Kidney tubule cell (primary cell): Measurements from ENCODE around the gene SECISBP2L.
A peak's percentile ranks its signal among the peaks of the same experiment; 100 is the strongest.

ENCODE experiments used
- DNase-seq: peaks from one replicate; pipeline ENCODE4 v3.0.0-alpha.2; 2018; ENCODE audit warnings: low spot score

SECISBP2L gene

DNA sequence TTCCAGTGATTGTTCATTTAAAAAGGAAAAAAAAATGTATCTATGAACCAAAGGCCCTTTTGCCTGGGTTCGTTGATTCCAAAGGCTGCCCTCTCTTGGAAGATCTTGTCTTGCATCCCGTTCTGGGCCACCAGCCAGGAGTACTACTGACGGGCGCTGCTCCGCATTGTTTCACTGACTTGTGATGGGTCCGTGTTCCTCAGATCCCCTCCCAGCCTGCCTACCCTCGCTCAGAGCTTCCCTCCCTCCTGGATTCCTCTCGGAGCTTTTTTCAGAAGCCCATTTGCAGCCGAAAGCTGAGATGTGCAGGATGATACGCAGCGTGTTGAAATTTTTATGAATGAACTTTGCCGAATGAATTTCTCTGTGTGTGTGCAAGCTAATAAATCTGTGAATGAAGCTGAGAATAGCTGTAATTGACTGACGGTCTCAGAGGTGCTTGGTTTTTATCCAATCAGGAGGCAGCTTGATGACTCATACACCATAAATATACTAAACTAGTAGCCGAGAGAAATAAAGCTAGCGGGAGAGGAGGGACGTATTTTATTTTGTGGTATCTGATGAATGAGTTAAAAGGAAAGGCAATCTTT lies 82.6 kb downstream of the SECISBP2L start, which contains the start of gene SHC4:
Gene SHC4, minus strand, starts transcription at position 396 of the 590 bp plus-strand sequence. CDS start 904 bp downstream, outside the sequence.
- peak; percentile 84 for DNase-seq

GRCh38 chr15:48962662-48963523 lies 83.4 kb downstream of the SECISBP2L start:
- peak; percentile 42 for DNase-seq

GRCh38 chr15:48955967-48956366 lies 90.3 kb downstream of the SECISBP2L start:
- no peak for DNase-seq

- DNase-seq: no peak
These were observed 90.9 kb downstream of the SECISBP2L start for GRCh38 chr15:48955370-48955769.

GRCh38 chr15:48954538-48954937 lies 91.7 kb downstream of the SECISBP2L start:
- DNase-seq: peak; percentile 42

- DNase-seq: no peak
These were observed 99.4 kb downstream of the SECISBP2L start for GRCh38 chr15:48946840-48947187.

- peak; percentile 99 for DNase-seq
These were observed 100.0 kb downstream of the SECISBP2L start for GRCh38 chr15:48946074-48946839.

GRCh38 chr15:48945386-48945785 lies 100.9 kb downstream of the SECISBP2L start:
- DNase-seq: peak; percentile 73

GRCh38 chr15:48941904-48942303 lies 104.3 kb downstream of the SECISBP2L start:
- DNase-seq: no peak

DNA sequence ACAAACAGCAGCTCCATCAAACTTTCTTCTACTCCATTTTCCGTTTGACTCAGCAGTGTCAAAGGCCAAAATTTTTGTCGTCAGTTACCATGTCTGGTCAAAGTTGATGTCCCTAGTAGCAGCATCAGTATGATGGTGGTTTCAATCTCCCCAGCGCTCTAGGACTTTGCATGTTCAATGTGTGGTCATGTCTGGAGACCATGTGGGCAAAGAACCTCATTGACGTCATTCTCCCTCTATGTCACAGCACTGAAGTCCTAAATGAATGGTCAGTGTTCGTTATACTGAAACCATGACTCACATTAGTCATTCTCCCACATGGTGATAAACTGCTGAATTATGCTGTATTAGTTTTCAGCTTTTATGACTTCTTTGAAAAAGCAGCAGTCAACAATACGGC lies 105.7 kb downstream of the SECISBP2L start:
- peak; percentile 98 for DNase-seq

GRCh38 chr15:48939648-48940047 lies 106.6 kb downstream of the SECISBP2L start:
- peak; percentile 93 for DNase-seq
